OCI-LY1 (cell line): ENCODE results near the gene FIZ1.
"Not testable (repeated sequence)": the region's sequence is repeated elsewhere in the genome, so short reads cannot be mapped to it uniquely, and the experiment has no call there.

Source experiments
- H2AFZ ChIP-seq: fragments of 200-600 bp; sonication (generic), shearing (Covaris generic); 2 replicates; pipeline ENCODE4 v1.6.0; 2014; ENCODE audit warnings: antibody characterized with exemption, mild to moderate bottlenecking, low read length
- H3F3A ChIP-seq: fragments of 200-600 bp; sonication (generic), shearing (Covaris generic); 2 replicates; pipeline ENCODE4 v1.6.0; 2014; ENCODE audit warnings: mild to moderate bottlenecking, antibody characterized with exemption, low read length, moderate library complexity; ENCODE audit not compliant: insufficient read depth
- H3K27ac ChIP-seq: fragments of 200-600 bp; sonication (generic); 2 replicates; pipeline ENCODE4 v1.5.1; 2014; ENCODE audit warnings: low read length, mixed run types, mild to moderate bottlenecking, low read depth; ENCODE audit not compliant: poor library complexity, severe bottlenecking
- H3K27me3 ChIP-seq: fragments of 200-600 bp; sonication (generic); 2 replicates; pipeline ENCODE4 v1.6.0; 2014; ENCODE audit warnings: antibody characterized with exemption, mild to moderate bottlenecking, low read length, moderate library complexity; ENCODE audit not compliant: insufficient read depth
- H3K36me3 ChIP-seq: fragments of 200-600 bp; sonication (generic); 2 replicates; pipeline ENCODE4 v1.6.1; 2014; ENCODE audit warnings: mild to moderate bottlenecking, antibody characterized with exemption, low read length, moderate library complexity, mixed read lengths; ENCODE audit not compliant: insufficient read depth
- H3K4me1 ChIP-seq: fragments of 200-600 bp; sonication (generic); 2 replicates; pipeline ENCODE4 v1.5.1; 2014; ENCODE audit warnings: mild to moderate bottlenecking, low read length, moderate library complexity; ENCODE audit not compliant: insufficient read depth, severe bottlenecking
- H3K4me2 ChIP-seq: fragments of 200-600 bp; sonication (generic), shearing (Covaris generic); 2 replicates; pipeline ENCODE4 v1.6.1; 2014; ENCODE audit warnings: low read length
- H3K4me3 ChIP-seq: fragments of 200-600 bp; sonication (generic); 2 replicates; pipeline ENCODE4 v1.5.1; 2014; ENCODE audit warnings: low read length, low read depth, mild to moderate bottlenecking, mixed read lengths; ENCODE audit not compliant: poor library complexity, severe bottlenecking
- H3K79me2 ChIP-seq: fragments of 200-600 bp; shearing (Covaris generic); 2 replicates; pipeline ENCODE4 v1.6.1; 2016; ENCODE audit warnings: mixed run types, low read length, mixed read lengths; ENCODE audit not compliant: insufficient read depth
- H3K9ac ChIP-seq: fragments of 200-600 bp; sonication (generic), shearing (Covaris generic); 2 replicates; pipeline ENCODE4 v1.6.1; 2014; ENCODE audit warnings: mild to moderate bottlenecking, low read length, mixed read lengths
- H3K9me2 ChIP-seq: fragments of 200-600 bp; sonication (generic), shearing (Covaris generic); 2 replicates; pipeline ENCODE4 v1.6.1; 2014; ENCODE audit warnings: low read depth, mild to moderate bottlenecking, low read length, mixed read lengths
- H3K9me3 ChIP-seq: fragments of 200-600 bp; shearing (Covaris generic); 2 replicates; pipeline ENCODE4 v1.6.1; 2014; ENCODE audit warnings: low read length, mixed read lengths
- H4K20me1 ChIP-seq: fragments of 200-600 bp; sonication (generic), shearing (Covaris generic); 2 replicates; pipeline ENCODE4 v1.6.0; 2016; ENCODE audit warnings: mild to moderate bottlenecking, low read length; ENCODE audit not compliant: insufficient read depth
- EZH2 ChIP-seq: fragments of 200-600 bp; sonication (generic), shearing (Covaris generic); IDR thresholded peaks from 2 replicates; pipeline ENCODE4 v1.8.0; 2017; ENCODE audit warnings: borderline replicate concordance, mixed run types, mild to moderate bottlenecking, antibody characterized with exemption, low read length, moderate library complexity, mixed read lengths
- TF ChIP-seq, protein P1 (sequence below): fragments of 200-600 bp; sonication (generic), shearing (Covaris generic); IDR thresholded peaks from 2 replicates; pipeline ENCODE4 v1.5.1; 2017; ENCODE audit warnings: mild to moderate bottlenecking, antibody characterized with exemption, low read length, moderate library complexity, mixed read lengths

The FIZ1 gene

DNA sequence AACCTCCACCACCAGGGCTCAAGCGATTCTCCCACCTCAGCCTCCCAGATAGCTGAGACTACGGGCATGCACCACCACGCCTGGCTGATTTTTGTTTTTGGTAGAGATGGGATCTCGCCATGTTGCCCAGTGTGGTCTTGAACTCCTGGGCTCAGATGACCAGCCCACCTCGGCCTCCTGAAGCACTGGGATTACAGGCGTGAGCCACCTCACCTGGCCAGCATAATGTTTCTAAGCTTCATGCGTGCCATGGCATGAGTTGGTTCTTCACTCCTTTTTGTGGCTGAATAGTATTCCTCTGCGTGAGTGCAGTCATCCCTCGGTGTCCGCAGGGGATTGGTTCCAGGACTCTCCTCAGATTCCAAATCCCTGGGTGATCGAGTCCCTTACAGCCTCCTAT is 14.4 kb downstream of the FIZ1 start:
- Histone ChIP-seq H3K4me1 (peaks cover 24% of the 10 kb centered on the region), H3K9me3 (no peaks in the 10 kb centered on the region), H3K9me2 (no peaks in the 10 kb centered on the region), H3K36me3 (no peaks in the 10 kb centered on the region), H4K20me1 (no peaks in the 10 kb centered on the region), H3K79me2 (no peaks in the 10 kb centered on the region), H3K9ac (no peak overlapping the region), H3F3A (no peaks in the 10 kb centered on the region), H3K27me3 (no peaks in the 10 kb centered on the region; the same call in 1 of the 2 replicates), H3K4me2 (no peak overlapping the region), H3K27ac (no peak overlapping the region), H3K4me3 (no peak overlapping the region), H2AFZ (no peak overlapping the region)
- TF ChIP-seq, protein P1, sequence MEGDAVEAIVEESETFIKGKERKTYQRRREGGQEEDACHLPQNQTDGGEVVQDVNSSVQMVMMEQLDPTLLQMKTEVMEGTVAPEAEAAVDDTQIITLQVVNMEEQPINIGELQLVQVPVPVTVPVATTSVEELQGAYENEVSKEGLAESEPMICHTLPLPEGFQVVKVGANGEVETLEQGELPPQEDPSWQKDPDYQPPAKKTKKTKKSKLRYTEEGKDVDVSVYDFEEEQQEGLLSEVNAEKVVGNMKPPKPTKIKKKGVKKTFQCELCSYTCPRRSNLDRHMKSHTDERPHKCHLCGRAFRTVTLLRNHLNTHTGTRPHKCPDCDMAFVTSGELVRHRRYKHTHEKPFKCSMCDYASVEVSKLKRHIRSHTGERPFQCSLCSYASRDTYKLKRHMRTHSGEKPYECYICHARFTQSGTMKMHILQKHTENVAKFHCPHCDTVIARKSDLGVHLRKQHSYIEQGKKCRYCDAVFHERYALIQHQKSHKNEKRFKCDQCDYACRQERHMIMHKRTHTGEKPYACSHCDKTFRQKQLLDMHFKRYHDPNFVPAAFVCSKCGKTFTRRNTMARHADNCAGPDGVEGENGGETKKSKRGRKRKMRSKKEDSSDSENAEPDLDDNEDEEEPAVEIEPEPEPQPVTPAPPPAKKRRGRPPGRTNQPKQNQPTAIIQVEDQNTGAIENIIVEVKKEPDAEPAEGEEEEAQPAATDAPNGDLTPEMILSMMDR, result no peak
- no peak for TF ChIP-seq EZH2

DNA sequence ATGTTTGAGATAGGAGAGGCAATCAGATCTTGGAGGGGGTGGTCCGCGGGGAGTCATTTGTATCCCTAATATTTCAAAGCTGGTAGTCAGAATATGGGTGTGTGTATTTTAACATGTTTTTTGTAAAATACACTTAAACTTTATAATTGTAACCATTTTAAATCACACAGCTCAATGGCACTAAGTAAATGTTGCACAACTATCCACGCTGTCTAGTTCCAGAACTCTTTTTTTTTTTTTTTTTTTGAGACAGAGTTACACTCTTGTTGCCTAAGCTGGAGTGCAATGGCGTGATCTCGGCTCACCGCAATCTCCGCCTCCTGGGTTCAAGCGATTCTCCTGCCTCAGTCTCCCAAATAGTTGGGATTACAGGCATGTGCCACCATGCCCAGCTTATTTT is 15.4 kb downstream of the FIZ1 start:
- H2AFZ ChIP-seq, H3K9ac ChIP-seq, H4K20me1 ChIP-seq, H3K9me2 ChIP-seq, H3K79me2 ChIP-seq, H3K27ac ChIP-seq, H3K9me3 ChIP-seq, H3K27me3 ChIP-seq, H3F3A ChIP-seq, H3K4me2 ChIP-seq, H3K4me3 ChIP-seq, H3K36me3 ChIP-seq: not testable (repeated sequence)
- peaks cover 30% of the 10 kb centered on the region for H3K4me1 ChIP-seq

DNA sequence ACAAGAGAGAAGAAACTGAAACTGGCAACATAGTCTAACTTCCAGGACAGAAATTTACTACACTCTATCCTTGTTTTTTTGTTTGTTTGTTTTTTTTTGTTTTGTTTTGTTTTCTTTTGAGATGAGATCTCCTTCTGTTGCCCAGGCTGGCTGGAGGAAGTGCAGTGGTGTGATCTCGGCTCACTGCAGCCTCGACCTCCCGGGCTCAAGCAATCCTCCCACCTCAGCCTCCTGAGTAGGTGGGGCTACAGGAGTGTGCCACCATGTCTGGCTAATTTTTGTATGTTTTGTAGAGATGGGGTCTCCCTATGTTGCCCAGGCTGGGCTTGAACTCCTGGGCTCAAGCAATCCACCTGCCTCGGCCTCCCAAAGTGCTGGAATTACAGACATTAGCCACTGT is 17.0 kb downstream of the FIZ1 start:
- not testable (repeated sequence) for H3K4me3 ChIP-seq, H4K20me1 ChIP-seq, H3K79me2 ChIP-seq, H2AFZ ChIP-seq, H3K9me2 ChIP-seq, H3K27ac ChIP-seq, H3K36me3 ChIP-seq, H3K9ac ChIP-seq, H3K27me3 ChIP-seq, H3K9me3 ChIP-seq, H3K4me2 ChIP-seq, H3F3A ChIP-seq
- H3K4me1 ChIP-seq, result peaks cover 30% of the 10 kb centered on the region

DNA sequence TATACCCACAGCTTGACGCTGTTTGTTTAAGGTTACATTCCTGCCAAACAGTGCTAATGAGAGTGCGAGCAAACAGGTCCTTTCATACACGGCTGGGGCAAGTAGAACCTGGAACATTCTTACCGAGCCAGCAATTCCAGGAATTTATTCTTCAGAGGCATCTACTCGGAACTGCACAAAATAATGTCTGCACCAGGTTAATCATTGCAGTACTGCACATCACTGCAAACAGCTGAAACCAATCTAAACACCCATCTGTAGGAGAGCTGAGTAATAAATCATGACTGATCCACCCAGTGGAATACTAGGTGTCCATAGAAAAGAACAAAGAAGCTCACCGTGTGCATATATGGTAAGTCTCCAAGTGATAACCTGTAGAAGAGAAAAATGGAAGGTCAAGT is 17.5 kb downstream of the FIZ1 start:
- Histone ChIP-seq H3K27me3 (no peaks in the 10 kb centered on the region; the same call in 1 of the 2 replicates), H3K4me2 (no peak overlapping the region), H3K9me3 (no peaks in the 10 kb centered on the region), H4K20me1 (no peaks in the 10 kb centered on the region), H3K9ac (no peak overlapping the region), H3K4me1 (peaks cover 26% of the 10 kb centered on the region), H3K79me2 (no peaks in the 10 kb centered on the region), H3F3A (no peaks in the 10 kb centered on the region), H3K4me3 (no peak overlapping the region), H3K27ac (no peak overlapping the region), H3K9me2 (no peaks in the 10 kb centered on the region), H2AFZ (no peak overlapping the region), H3K36me3 (peaks cover 9% of the 10 kb centered on the region)
- TF ChIP-seq, protein P1, result no peak
- TF ChIP-seq EZH2, result no peak
